NOMO-1 treated with DMSO at 0.1 percent for 48 hours (cell line): ENCODE results near the gene MAFF.

Experiments used
- DNase-seq: peaks from one replicate; lab custom pipeline; 2025; ENCODE audit not compliant: unreplicated experiment; lab: John Stamatoyannopoulos, UW

The MAFF gene

DNA sequence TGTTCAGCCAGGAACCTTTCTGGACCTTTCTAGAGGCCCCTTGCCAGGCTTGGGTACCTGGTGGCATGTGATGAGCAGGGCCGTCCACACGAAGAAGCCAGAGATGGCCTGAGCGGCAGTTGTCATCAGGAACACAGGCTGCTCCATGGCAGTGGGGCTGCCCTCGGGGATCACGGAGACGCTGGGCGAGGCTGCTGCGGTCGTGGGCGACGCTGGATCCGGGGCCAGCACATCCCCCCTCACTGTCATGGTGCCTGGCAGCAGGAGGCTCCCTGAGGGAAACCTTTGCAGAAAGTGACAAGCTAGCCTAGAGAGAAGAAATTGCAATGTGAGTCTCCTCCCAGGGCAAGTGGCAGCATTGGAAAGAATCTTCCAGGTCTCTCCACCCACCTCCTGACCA lies 45.9 kb downstream of the MAFF start:
- DNase-seq, result no peak

DNA sequence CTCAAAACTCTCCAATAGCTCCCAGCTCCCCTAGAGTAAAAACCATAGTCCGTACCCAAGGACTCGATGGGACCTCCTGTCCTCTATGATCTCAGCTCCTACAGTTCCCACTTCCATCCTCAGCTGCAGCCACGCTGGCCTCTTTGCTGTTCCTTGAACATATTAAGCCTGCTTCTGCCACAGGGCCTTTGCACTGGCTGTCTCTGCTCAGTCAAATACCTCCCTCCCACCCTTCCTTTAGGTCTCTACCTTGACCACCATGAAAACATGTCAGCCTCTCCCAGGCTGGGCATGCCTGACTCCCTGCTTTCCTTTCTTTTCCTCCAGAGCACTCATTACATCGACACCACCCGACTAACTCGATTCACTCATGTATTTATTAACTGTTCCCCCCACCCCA lies 46.5 kb downstream of the MAFF start:
- no peak for DNase-seq

DNA sequence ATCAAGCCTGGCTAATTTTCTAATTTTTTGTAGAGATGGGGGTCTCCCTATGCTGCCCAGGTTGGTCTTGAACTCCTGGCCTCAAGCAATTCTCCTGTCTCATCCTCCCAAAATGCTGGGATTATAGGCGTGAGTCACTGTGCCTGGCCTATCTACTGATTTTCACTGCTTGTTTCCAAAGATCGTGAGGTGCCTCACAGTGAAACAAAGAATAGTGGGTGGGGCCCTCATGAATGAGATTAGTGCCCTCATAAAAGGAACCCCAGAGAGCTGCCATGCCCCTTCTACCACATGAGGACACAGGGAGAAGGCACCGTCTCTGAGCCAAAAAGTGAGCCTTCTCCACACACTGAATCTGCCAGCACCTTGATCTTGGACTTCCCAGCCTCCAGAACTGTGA lies 47.5 kb downstream of the MAFF start:
- DNase-seq, result no peak

DNA sequence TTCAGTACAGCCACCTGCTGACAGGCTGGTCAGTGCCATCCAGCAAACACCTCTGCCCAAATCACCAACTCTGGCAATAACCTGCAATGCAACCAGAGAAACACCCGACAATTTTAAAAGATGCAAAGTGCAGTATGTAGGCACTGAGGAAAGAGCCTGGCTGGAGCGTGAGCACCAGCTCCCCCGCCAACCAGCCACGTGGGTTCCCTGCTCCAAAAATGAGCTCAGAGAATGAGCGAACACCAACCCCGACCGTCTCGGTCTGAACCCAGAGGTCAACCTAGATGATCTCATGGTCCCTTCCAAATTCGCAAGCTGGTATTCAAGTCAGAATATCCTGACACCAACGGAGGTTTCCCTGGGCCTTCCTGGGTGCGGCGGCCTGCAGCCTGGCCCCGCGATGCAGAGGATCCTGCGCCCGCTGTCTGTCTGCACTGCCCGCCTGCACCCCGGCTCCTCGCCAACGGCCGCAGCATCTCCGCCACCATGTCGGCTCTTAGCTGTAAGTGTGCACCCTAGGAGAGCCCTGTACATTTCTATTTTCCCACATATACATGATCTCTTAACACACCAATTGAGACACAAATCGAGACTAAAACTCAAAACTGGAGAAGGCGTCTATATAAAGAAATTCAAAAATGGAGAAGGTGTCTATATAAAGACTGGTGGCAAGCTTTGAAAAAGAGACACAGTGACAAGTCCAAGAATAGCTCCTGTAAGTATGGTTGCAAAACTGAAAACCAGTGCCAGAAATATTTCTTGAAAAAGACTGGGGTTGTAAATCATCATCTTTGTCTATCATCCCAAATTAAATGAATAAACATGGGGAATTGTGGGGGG lies 48.2 kb downstream of the MAFF start:
- peak; percentile 25 for DNase-seq

DNA sequence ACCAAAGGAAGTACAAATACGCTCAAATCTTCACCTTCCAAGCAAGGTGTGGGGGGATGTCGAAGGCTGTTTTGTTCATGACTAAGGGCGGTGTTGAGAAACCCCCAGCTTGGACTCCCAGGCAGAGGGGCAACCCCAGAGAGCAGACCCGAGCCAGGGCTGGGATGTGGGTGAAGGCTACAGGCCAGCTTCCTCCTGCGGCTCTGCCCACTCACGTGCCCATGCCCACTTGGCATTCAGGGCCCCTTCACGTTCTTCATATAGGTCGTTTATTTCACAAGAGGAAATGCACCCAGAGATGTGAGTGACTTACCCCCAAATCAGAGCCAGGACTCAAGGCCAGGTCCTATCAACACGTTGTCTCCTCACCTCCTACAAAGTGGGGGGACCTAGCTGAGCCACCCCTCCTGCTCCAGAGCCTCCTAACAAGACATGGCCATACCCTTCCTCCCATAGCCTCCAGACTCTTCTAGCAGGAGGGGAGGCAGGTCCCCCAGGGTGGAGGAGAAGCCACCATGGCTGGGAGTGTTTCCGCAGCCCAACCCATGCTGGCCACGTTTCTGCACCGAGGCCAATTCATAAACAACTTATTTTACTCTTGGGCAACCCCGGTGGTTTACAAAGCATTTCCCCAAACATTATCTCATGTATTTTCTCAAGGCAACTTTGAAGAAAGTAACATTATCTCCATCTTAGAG lies 49.0 kb downstream of the MAFF start:
- DNase-seq, result no peak

DNA sequence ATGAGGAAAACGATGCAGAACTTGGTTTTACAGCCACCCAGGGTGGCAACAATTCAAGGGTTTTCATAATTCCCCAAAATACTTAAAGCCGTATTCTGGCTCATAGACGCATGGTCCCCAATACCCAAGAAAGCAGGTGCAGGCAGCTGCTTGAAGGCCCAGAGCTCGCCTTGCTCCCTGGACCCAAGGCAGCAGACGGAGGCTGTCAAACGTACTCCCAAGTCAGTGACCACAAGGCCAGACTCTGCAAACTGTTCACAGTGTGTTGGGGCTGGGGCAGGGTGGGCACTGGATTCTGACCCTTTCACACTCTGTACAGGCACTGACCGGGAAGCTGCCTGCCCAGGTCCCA lies 49.5 kb downstream of the MAFF start:
- DNase-seq, result no peak

DNA sequence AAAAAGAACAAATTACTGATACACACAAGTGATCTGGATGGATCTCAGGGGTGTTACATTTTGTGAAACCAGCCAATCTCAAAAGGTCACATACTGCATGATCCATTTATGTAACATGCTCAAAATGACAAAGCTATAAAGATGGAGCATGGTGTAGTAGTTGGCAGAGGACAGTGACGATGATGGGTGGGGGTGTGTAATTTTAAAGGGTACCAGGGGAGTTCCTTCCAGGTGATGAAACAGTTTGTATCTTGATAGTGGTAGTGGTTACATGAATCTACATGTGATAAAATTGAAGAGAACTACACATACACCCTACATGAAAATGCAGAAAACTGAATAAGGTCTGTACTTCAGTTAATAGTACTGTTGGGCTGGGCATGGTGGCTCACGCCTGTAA lies 53.9 kb downstream of the MAFF start:
- no peak for DNase-seq

DNA sequence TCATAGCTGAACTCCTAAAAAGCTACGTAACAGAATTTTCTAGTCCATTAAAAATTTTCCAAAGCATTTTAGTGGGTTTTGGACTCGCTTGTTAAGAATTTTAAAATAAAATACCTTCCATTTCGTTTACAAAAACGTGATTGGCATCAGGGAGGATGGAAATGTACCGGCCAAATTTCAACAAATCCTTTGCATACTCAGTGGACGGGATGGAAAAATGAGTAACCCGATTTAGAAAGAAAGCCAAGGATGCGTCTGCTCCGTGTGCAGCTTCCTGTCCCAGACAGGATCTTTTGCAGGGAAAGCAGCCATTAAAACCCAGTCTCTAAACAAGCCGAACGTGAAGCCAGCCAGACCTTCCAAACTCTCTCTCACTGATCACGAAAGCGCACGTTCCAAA lies 55.4 kb downstream of the MAFF start:
- no peak for DNase-seq

DNA sequence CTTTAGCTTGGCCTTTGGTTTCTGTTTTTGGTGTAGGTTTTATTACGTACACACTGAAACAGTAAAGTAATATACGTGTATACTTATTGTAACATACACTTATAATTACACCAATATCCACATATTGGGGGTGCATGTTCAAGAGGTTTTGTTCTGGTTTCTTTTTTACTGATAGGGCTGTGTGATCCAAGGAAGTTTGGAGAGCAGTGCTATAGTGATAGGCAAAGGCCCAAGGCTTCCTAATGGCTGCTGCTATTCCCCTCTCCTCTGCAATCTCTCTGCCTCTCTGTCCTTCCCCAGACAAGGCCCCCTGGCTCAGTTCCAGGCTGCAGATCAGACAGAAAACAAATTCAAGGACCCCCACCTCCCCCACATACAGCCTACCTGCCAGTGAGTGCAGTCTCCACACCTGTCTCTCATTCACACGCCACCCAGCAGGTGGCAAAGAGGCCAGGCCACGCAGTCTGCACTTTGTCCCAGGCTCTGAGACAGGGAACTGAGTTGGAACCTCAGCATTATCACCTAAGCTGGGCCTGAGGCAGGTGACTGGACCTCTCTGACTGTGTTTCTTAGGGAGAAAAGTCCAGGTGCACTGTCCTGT lies 56.0 kb downstream of the MAFF start:
- DNase-seq, result no peak

DNA sequence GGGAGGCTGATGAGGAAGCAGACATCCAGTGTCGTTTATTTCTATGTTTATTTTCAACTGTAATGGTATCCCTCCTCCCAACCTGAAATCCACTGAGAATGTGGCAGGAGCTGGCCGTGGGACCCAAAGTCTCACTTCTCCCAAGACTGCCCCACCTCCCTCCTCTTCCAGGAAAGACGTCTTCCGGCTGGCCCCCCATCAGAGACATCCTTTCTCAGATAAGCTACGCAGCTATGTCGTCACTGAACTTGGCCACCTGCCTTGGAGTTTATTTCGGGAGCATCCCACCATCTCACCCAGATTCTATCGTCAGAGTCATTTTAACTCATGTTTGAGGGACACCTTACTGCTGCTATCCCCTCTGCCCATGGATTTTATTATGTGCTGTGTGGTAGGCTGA lies 57.1 kb downstream of the MAFF start:
- DNase-seq, result no peak

DNA sequence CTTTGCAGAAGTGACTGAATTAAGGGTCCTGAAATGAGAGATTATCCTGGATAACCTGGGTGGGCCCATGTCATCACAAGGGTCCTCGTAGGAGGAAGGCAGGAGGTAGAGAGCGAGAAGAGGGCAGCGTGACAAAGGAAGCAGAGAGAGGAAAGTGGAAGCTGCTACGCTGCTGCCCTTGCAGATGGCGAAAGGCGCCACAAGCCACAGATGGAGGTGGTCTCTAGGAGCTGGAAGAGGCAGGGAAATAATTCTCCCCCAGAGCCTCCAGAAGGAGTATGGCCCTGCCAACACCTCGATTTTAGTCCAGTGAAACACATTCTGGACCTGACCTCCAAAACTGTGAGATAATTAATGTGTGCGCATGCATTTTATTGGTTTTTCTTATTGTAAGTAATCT lies 57.6 kb downstream of the MAFF start:
- DNase-seq, result no peak

DNA sequence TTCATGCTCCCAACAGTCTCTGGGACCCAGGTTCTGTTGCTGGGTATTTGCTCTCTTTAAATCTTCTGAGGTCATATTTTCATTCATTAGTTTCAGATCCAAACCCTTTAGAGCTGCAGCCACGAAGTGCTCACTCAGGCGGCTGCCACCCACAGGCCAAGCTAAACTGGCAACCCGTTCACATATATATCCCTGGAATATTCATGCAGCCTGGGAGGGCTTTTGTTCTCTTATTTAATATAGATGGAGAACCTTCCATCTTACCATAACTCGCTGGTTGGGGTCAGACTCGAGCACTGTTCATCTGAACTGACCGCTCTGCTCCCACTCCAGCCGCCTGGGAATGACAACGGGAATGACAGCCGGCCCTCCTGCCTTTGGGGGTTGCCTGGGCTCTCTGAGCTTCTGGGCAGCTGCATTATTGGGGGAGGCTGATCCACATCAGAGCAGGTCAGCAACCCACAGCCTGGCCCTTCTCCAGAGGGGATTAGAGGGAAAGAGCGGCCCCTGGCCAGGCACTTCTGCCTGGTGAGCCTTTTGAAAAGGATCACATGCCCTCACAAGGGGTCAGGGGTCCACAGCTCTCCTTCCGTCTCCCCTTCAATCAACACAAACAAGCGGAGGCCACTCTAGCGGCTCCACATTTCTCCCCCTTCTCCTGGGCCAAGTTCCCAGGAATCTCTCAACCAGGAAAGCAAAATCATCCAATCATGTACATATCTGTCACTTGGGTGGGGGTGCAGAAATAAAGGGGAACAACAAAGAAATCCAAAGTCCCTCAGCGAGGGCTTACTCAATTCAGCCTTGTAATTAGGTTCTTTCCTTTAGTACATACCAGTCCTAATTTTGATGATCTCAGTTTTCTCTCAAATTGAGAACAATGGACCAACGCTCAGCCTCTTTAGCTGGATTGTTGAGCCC lies 59.2 kb downstream of the MAFF start:
- no peak for DNase-seq

DNA sequence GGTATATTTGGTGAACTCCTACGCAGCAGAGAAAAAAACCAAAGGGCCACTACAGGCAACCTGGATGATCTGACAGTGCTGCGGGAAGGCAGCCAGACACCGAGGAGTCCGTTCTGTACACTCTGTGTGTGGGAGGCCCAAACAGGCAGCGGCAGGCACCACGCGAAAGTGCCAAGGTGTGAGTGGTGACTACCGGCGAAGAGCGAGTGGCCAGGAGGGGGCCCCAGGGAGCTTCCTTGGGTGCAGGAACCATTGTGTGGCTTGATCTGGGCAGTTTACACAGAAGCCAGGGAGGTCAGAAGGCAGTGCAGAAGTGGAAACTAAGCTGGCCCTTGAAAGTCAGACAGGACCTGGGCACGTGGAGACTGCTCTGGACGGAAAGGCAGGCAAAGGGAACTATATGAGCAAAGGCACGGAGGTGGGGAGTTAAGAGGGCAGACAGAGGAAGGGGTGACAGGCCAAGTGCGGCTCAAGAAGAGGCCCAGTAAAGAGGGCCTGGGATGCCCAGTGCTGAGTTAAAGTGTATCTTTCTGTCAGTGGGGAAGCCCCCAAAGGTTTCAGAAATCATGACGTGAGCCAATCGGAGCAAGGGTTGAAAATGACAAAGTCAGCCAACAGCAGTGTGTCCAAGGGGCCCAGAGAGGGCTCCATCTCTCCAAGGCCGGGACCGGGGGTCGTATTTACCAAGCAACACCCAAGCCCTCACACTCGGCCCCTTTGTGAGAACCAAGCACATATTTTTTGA lies 60.4 kb downstream of the MAFF start:
- DNase-seq, result peak; percentile 13

DNA sequence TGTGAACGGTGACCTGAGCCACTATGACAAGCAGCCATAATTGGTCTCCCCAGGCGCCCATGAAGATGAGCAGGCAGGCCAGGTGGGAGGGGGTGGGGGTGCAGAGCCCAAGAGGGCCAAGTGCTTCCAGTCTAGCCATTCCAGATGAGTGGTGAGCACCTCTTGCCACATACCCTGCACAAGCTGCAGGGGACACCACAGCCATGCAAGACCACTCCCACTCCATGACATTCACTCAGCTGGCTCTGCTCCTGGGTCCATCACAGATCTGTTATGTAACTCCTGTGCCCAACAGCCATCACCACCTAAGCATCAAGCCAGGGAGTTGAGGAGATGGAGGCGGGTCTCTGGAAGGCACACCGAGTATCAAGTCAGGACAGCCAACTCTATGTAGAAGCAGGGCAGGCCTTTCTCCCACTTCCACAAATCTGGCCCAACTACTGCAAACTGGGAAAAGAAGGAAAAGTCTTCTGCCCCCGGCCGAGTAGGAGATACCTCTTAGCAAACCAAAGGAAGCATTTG lies 62.6 kb downstream of the MAFF start:
- no peak for DNase-seq
